ENCODE measurements around the gene ACRBP. TPM values are rescaled to one million over a fixed set of nuclear protein-coding genes. Genes with fewer than 3 reads are reported as not detected.
A peak's percentile ranks its signal among the peaks of the same experiment; 100 is the strongest.

Gene ACRBP
- total RNA-seq, result 10 to 100 TPM in 1 of 5 donors, 1 to 10 TPM in 4; 2.4 to 11.1 (median 6.5) TPM
- total RNA-seq (2013), result 2.1 TPM
- total RNA-seq, result 0.22 to 6.0 (median 1.2) reads per million in 29 experiments

DNA sequence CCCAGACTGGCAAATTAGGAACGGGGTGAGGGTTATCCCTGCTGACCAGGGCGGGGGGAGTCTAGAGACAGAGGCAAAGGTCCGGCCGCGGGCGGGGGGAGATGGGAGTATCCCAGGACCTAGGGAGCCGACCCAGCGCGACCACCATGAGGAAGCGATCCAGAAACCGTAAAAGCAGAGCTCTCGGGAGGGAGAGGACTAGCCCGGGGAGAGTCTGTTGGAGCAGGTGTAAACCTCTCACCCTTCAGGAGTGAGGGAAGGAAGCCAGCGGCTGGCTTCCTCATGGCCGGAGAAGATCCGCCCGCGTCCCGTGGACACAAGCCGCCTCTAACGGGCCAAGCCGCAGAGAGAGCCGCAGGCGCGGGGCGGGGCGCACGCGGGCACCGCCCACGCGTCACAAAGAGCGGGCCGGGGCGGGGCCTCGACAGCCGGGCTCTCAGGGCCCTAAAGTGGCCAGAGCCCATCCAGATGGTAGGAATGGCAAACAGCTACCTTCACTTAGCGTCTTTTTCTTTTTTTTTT lies at the start of gene ACRBP:
ACRBP (minus strand) TSS at position 350 of the 522 bp plus-strand sequence; CDS start at position 284, 66 bp downstream.
- peak within 1 kb of the TSS; percentile 63 to 83 (median 64) for H3K4me3 Mint-ChIP-seq
- H3K9me3 Mint-ChIP-seq, result peaks cover 0 to 14% (median 4%) of the 10 kb centered on the region in 3 donors
- no peak within 1 kb of the TSS for H3K27ac ChIP-seq (ENCODE audit: low read length)
- H3K4me1 ChIP-seq (ENCODE audit: control insufficient read depth in 1 of 2, extremely low read depth in 1 of 2, insufficient read depth in 2 of 2, low read length in 2 of 2), result peaks cover 0 to 13% of the 10 kb centered on the region in 2 experiments
- peak within 1 kb of the TSS; percentile 34 to 42 for H3K4me3 ChIP-seq (ENCODE audit: control insufficient read depth in 1 of 2, extremely low read depth in 1 of 2, low read length in 1 of 2)
- ChIA-PET POLR2A (no interaction called here), CTCF (no interaction called here)
- peaks cover 6 to 28% of the 10 kb centered on the region in 2 donors for H3K36me3 ChIP-seq (ENCODE audit: control insufficient read depth in 2 of 2, extremely low read depth in 1 of 2, insufficient read depth in 1 of 2, low read length in 1 of 2)
- peak in 9 of 35 experiments; percentile 7 to 47 (median 18) for DNase-seq
- H3K9me3 ChIP-seq, result peaks cover 3% of the 10 kb centered on the region
- peaks cover 10 to 25% (median 16%) of the 10 kb centered on the region in 3 donors for H3K4me1 Mint-ChIP-seq
- ATAC-seq (replicated peaks in 1 of 4), result peak; percentile 52 to 85 (median 79)
- WGBS (ENCODE audit: insufficient coverage), result 10% methylated on average over 34 of the region's 38 CpGs
- H3K27ac Mint-ChIP-seq, result peak within 1 kb of the TSS; percentile 4 to 49
- no peaks in the 10 kb centered on the region for H3K27me3 Mint-ChIP-seq
- peaks cover 0 to 10% of the 10 kb centered on the region in 2 experiments for H3K27me3 ChIP-seq (replicated peaks in 1 of 2; ENCODE audit: control insufficient read depth in 2 of 2, extremely low read depth in 1 of 2, insufficient read depth in 2 of 2, low read length in 1 of 2)
- H3K36me3 Mint-ChIP-seq, result peaks cover 41% of the 10 kb centered on the region

DNA sequence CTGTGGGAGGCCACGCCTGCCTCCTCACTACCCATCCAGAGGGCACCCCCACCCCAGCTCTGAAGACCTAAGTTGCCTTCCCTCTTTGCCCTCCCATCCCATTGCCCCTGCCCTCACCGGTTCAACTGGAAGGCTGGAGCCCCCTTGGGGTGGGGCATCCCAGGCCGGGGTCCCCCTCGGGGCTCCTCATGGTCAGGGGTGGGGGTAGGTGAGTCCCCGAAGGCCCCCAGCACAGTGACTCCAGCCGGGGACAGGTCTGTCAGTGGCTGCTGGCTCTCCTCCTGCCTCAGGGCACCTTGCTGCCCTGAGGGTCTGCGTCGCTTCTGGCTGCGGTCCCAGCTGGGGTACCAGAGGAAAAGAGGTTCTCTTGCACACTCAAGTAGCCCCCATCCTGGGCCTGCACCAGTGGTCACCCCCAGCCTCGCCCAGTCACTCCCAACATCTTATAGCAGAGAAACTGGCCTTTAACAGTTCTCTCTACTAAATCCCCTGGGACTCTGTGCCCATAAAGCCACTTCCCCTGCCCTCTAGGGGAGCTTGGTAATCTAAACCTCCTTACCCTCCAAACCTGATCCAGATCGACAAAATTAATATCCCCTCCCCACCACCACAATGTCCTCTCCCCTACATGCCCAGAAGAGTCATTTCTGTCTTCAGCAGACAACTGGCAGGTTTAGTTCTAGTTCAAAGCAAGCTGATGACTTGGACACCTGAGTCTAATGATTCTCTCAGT lies 48.2 kb upstream of the ACRBP start:
- H3K27me3 Mint-ChIP-seq, result peaks cover 8 to 14% of the 10 kb centered on the region in 2 donors
- ATAC-seq (replicated peaks in 1 of 4), result no peak
- H3K27ac Mint-ChIP-seq, result no peak overlapping the region
- POLR2A ChIA-PET, result no interaction called here
- Histone ChIP-seq H3K4me1 (ENCODE audit: control insufficient read depth in 1 of 2, extremely low read depth in 1 of 2, insufficient read depth in 2 of 2, low read length in 2 of 2) (peaks cover 3 to 19% of the 10 kb centered on the region in 2 experiments), H3K27ac (ENCODE audit: low read length) (no peak overlapping the region), H3K36me3 (ENCODE audit: control insufficient read depth in 2 of 2, extremely low read depth in 1 of 2, insufficient read depth in 1 of 2, low read length in 1 of 2) (no peaks in the 10 kb centered on the region), H3K27me3 (replicated peaks in 1 of 2; ENCODE audit: control insufficient read depth in 2 of 2, extremely low read depth in 1 of 2, insufficient read depth in 2 of 2, low read length in 1 of 2) (peaks cover 4 to 38% of the 10 kb centered on the region in 2 experiments), H3K4me3 (ENCODE audit: control insufficient read depth in 1 of 2, extremely low read depth in 1 of 2, low read length in 1 of 2) (no peak overlapping the region), H3K9me3 (no peaks in the 10 kb centered on the region)
- no peak for DNase-seq
- H3K9me3 Mint-ChIP-seq, result no peaks in the 10 kb centered on the region
- CTCF ChIA-PET, result no interaction called here
- H3K4me1 Mint-ChIP-seq, result peaks cover 12 to 39% (median 19%) of the 10 kb centered on the region in 3 donors
- H3K36me3 Mint-ChIP-seq, result peaks cover 4% of the 10 kb centered on the region
- no peak overlapping the region for H3K4me3 Mint-ChIP-seq
- 68% methylated on average over 8 of the region's 11 CpGs for WGBS (ENCODE audit: insufficient coverage)

GRCh38 chr12:6694701-6695100 lies 47.5 kb upstream of the ACRBP start:
- WGBS (ENCODE audit: insufficient coverage), result 90% methylated on average over 7 of the region's 9 CpGs
- peaks cover 18 to 45% (median 24%) of the 10 kb centered on the region in 3 donors for H3K4me1 Mint-ChIP-seq
- POLR2A ChIA-PET, result no interaction called here
- DNase-seq, result no peak
- Histone ChIP-seq H3K27ac (ENCODE audit: low read length) (no peak overlapping the region), H3K4me3 (ENCODE audit: control insufficient read depth in 1 of 2, extremely low read depth in 1 of 2, low read length in 1 of 2) (no peak overlapping the region), H3K4me1 (ENCODE audit: control insufficient read depth in 1 of 2, extremely low read depth in 1 of 2, insufficient read depth in 2 of 2, low read length in 2 of 2) (peaks cover 4 to 17% of the 10 kb centered on the region in 2 experiments), H3K9me3 (no peaks in the 10 kb centered on the region), H3K27me3 (replicated peaks in 1 of 2; ENCODE audit: control insufficient read depth in 2 of 2, extremely low read depth in 1 of 2, insufficient read depth in 2 of 2, low read length in 1 of 2) (peaks cover 4 to 32% of the 10 kb centered on the region in 2 experiments), H3K36me3 (ENCODE audit: control insufficient read depth in 2 of 2, extremely low read depth in 1 of 2, insufficient read depth in 1 of 2, low read length in 1 of 2) (no peaks in the 10 kb centered on the region)
- no peak for ATAC-seq (replicated peaks in 1 of 4)
- H3K9me3 Mint-ChIP-seq, result no peaks in the 10 kb centered on the region
- no peak overlapping the region for H3K27ac Mint-ChIP-seq
- peaks cover 7 to 13% of the 10 kb centered on the region in 2 donors for H3K27me3 Mint-ChIP-seq
- H3K4me3 Mint-ChIP-seq, result no peak overlapping the region
- H3K36me3 Mint-ChIP-seq, result peaks cover 4% of the 10 kb centered on the region
- CTCF ChIA-PET, result interaction anchor here in 1 of 2 donors (0.6 kb wide), 1 partner anchor 124 kb away, joined by 6 read pairs; no protein-coding TSS in a partner anchor

GRCh38 chr12:6693832-6694355 lies 46.7 kb upstream of the ACRBP start:
- Mint-ChIP-seq H3K27ac (no peak overlapping the region), H3K27me3 (peaks cover 0 to 5% of the 10 kb centered on the region in 2 donors), H3K4me1 (peaks cover 18 to 42% (median 18%) of the 10 kb centered on the region in 3 donors), H3K9me3 (no peaks in the 10 kb centered on the region), H3K36me3 (peaks cover 4% of the 10 kb centered on the region), H3K4me3 (no peak overlapping the region)
- DNase-seq (no peak), ATAC-seq (replicated peaks in 1 of 4) (no peak)
- Histone ChIP-seq H3K27ac (ENCODE audit: low read length) (no peak overlapping the region), H3K36me3 (ENCODE audit: control insufficient read depth in 2 of 2, extremely low read depth in 1 of 2, insufficient read depth in 1 of 2, low read length in 1 of 2) (no peaks in the 10 kb centered on the region), H3K27me3 (replicated peaks in 1 of 2; ENCODE audit: control insufficient read depth in 2 of 2, extremely low read depth in 1 of 2, insufficient read depth in 2 of 2, low read length in 1 of 2) (peaks cover 2 to 24% of the 10 kb centered on the region in 2 experiments), H3K4me1 (ENCODE audit: control insufficient read depth in 1 of 2, extremely low read depth in 1 of 2, insufficient read depth in 2 of 2, low read length in 2 of 2) (peaks cover 4 to 14% of the 10 kb centered on the region in 2 experiments), H3K9me3 (no peaks in the 10 kb centered on the region), H3K4me3 (ENCODE audit: control insufficient read depth in 1 of 2, extremely low read depth in 1 of 2, low read length in 1 of 2) (no peak overlapping the region)
- CTCF ChIA-PET, result interaction anchor here in 1 of 2 donors (0.6 kb wide), 1 partner anchor 8 kb away, joined by 3 read pairs; no protein-coding TSS in a partner anchor
- 100% methylated on average over 3 of the region's 4 CpGs for WGBS (ENCODE audit: insufficient coverage)
- POLR2A ChIA-PET, result interaction anchor here in 1 of 2 donors (0.6 kb wide), 1 partner anchor 34 kb away, joined by 3 read pairs; no protein-coding TSS in a partner anchor

GRCh38 chr12:6692888-6693287 lies 45.7 kb upstream of the ACRBP start:
- no CpG with 5 or more reads among the region's 2 CpGs for WGBS (ENCODE audit: insufficient coverage)
- no peak overlapping the region for H3K27ac Mint-ChIP-seq
- no peak overlapping the region for H3K4me3 Mint-ChIP-seq
- CTCF ChIA-PET, result interaction anchor here in 1 of 2 donors (0.6 kb wide), 2 partner anchors 33 to 88 kb away, joined by 3 to 5 read pairs; no protein-coding TSS in a partner anchor
- H3K4me1 Mint-ChIP-seq, result peaks cover 21 to 42% (median 27%) of the 10 kb centered on the region in 3 donors
- POLR2A ChIA-PET, result interaction anchor here in 1 of 2 donors (0.6 kb wide), 1 partner anchor 99 kb away, joined by 7 read pairs; no protein-coding TSS in a partner anchor
- peaks cover 12 to 18% of the 10 kb centered on the region in 2 experiments for H3K4me1 ChIP-seq (ENCODE audit: control insufficient read depth in 1 of 2, extremely low read depth in 1 of 2, insufficient read depth in 2 of 2, low read length in 2 of 2)
- H3K9me3 ChIP-seq, result no peaks in the 10 kb centered on the region
- H3K9me3 Mint-ChIP-seq, result no peaks in the 10 kb centered on the region
- H3K27ac ChIP-seq (ENCODE audit: low read length), result no peak overlapping the region
- ATAC-seq (replicated peaks in 1 of 4), result no peak
- no peaks in the 10 kb centered on the region for H3K27me3 Mint-ChIP-seq
- no peak overlapping the region for H3K4me3 ChIP-seq (ENCODE audit: control insufficient read depth in 1 of 2, extremely low read depth in 1 of 2, low read length in 1 of 2)
- peaks cover 4% of the 10 kb centered on the region for H3K36me3 Mint-ChIP-seq
- no peak for DNase-seq
- H3K27me3 ChIP-seq (replicated peaks in 1 of 2; ENCODE audit: control insufficient read depth in 2 of 2, extremely low read depth in 1 of 2, insufficient read depth in 2 of 2, low read length in 1 of 2), result peaks cover 0 to 16% of the 10 kb centered on the region in 2 experiments
- H3K36me3 ChIP-seq (ENCODE audit: control insufficient read depth in 2 of 2, extremely low read depth in 1 of 2, insufficient read depth in 1 of 2, low read length in 1 of 2), result no peaks in the 10 kb centered on the region

- H3K4me3 ChIP-seq (ENCODE audit: control insufficient read depth in 1 of 2, extremely low read depth in 1 of 2, low read length in 1 of 2), result no peak overlapping the region
- peaks cover 34 to 47% (median 41%) of the 10 kb centered on the region in 3 donors for H3K4me1 Mint-ChIP-seq
- peaks cover 7% of the 10 kb centered on the region for H3K36me3 Mint-ChIP-seq
- peaks cover 0 to 4% of the 10 kb centered on the region in 2 donors for H3K36me3 ChIP-seq (ENCODE audit: control insufficient read depth in 2 of 2, extremely low read depth in 1 of 2, insufficient read depth in 1 of 2, low read length in 1 of 2)
- ChIA-PET CTCF (interaction anchor here in 1 of 2 donors (0.6 kb wide), 1 partner anchor 122 kb away, joined by 3 read pairs; no protein-coding TSS in a partner anchor), POLR2A (interaction anchor here (0.7 kb wide), 2 partner anchors 18 to 32 kb away, joined by 3 to 6 read pairs; no protein-coding TSS in a partner anchor)
- H3K9me3 Mint-ChIP-seq, result no peaks in the 10 kb centered on the region
- no peak overlapping the region for H3K27ac Mint-ChIP-seq
- no peak for DNase-seq
- H3K27me3 ChIP-seq (replicated peaks in 1 of 2; ENCODE audit: control insufficient read depth in 2 of 2, extremely low read depth in 1 of 2, insufficient read depth in 2 of 2, low read length in 1 of 2), result peaks cover 0 to 8% of the 10 kb centered on the region in 2 experiments
- ATAC-seq (replicated peaks in 1 of 4), result no peak
- H3K27me3 Mint-ChIP-seq, result no peaks in the 10 kb centered on the region
- no peaks in the 10 kb centered on the region for H3K9me3 ChIP-seq
- peak overlapping the region in 1 of 3 donors; percentile 21 for H3K4me3 Mint-ChIP-seq
- H3K27ac ChIP-seq (ENCODE audit: low read length), result no peak overlapping the region
- H3K4me1 ChIP-seq (ENCODE audit: control insufficient read depth in 1 of 2, extremely low read depth in 1 of 2, insufficient read depth in 2 of 2, low read length in 2 of 2), result peaks cover 15 to 26% of the 10 kb centered on the region in 2 experiments
- 88% methylated on average over 2 of the region's 4 CpGs for WGBS (ENCODE audit: insufficient coverage)
Observed at GRCh38 chr12:6691473-6691872, 44.2 kb upstream of the ACRBP start.
